IPS-11a (cell line): ENCODE results near the gene ATXN7L3.

Experiments used
- H3K4me3 ChIP-seq: one replicate; pipeline ENCODE4 v1.5.1; 2013; ENCODE audit warnings: low read depth, low read length, control low read depth

The ATXN7L3 gene

DNA sequence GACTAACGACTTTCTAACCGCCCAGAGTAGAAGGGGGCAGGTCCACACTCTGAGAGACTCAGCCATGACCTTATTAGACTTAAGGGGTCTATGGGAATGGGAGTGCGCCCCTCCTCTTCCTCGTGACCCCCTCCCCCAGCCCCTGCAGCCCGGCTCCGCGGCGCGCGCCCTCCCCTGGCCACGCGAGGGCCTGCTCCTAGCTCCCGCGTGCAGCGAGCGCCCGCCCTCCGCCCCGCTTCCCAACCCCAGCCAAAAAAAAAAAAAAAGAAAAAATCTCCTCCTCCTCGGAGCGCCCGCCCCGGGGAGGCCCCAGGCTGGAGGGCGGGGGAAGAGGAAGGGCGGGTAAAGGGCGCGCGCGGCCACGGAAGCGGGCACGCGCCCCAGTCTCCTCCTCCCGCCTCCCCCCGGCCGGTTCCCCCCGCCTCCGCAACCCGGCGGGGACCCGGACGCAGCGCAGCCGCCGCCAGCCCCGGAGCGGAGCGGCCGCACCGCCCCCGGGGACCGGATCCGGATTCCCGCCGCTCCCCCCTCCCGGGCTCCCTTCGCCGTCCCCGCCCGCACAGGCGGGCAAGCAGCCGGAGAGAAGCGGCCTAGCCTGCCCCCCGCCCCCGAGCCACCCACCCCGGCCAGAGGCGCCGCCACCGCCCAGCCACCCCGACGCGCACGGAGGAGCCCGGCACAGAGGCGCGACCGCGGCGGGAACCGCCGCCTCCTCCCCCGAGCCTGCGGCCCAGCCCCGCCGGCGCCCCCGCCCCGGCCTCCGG is 18.8 kb upstream of the ATXN7L3 start:
- peak overlapping the region; percentile 75 for H3K4me3 ChIP-seq

DNA sequence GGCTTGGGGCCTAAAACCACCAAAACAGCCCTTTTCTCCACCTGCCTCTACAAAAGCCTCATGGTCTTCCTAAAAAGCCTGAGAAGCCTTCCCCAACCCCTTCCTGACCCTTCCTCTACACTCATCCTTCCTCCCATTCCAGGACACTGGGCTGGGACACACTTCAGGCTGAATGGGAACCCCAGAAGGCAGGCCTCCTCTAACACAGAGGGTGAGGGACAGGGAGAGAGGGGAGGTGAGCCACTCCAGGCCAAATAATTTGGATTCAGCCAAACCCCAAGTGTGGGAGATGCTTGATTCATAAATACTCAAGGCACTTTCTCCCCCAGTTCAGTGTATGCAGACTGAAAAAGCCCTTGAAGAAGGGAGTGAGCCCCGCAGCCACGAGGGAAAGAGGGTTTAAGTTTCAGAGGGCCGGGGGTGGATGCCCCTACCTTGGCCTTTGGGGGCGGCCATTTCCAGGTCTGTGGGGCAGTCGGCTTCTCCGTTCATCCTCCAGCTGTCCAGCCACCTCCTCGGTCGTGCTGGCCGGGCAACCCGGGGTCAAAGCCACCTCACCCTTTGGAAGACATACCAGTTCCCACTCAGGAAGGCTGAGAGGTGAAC is 18.2 kb upstream of the ATXN7L3 start:
- H3K4me3 ChIP-seq, result peak overlapping the region; percentile 61

DNA sequence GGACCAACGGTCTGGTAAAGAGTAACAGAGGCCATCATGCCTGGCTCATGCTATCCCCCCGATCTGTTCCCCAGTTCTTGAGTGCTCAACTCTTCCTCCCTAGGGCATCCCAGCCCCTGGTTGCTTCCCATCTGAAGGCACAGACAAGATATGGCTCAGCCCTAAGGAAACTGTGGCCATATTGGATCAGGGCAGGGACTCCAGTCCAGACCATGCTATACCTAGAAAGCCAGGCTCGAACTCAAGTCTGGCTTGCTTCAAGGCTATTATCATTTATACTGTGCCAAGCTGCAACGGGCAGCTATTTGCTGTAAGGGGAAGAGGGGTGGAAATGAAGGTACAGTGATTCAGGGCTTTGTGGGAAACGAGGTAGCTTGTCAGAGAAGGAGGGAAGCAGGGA is 17.0 kb upstream of the ATXN7L3 start:
- no peak overlapping the region for H3K4me3 ChIP-seq

DNA sequence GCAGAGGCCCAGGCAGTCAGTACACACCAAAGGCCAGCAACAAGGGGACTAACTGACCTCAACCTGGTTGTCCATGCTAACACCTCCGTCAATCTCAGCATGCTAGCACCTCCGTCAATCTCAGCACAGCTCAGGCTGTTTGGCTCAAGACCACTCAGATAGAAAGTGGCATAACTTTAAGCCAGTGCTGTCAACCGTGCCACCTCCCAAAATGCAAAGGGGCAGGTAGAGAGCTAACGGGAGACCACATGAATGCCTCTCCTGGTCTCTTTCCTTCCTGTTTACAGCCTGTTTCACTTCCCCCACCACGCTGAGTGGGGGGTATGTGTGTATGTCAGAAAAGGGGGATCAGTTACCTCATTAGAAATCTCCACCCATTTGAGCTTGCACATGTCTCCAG is 16.5 kb upstream of the ATXN7L3 start:
- H3K4me3 ChIP-seq, result no peak overlapping the region

DNA sequence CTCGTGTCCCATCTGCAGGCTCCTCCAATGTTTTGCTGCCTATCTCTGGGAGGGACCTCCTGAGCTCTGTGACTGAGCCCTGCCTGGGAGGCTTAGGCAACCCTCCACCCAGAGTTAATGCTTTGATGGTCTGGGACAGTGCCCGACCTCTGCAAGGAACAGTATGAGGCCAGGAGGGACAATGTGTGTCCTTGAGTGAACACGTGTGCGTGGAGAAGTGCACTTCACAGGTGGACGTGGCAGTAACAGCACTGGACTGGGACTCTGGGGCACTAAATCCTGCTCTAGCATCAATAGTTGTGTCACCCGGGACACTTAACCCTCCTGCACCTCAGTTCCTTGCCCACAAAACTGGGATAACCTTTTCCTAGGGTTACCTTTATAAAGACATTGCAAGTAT is 15.2 kb upstream of the ATXN7L3 start:
- H3K4me3 ChIP-seq, result no peak overlapping the region

DNA sequence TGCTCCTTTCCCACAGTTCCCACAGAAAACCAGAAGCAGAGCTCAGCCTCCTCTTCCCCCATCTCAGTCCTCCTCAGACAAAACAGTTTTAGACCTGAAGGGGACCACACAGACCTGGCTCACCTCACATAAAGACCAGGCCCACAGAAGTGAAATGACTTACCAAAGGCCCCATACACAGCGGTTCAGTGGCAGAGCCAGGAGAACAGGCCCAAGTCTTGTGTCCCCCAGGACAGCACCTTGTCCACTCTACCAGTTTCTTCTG is 14.5 kb upstream of the ATXN7L3 start:
- H3K4me3 ChIP-seq, result no peak overlapping the region

DNA sequence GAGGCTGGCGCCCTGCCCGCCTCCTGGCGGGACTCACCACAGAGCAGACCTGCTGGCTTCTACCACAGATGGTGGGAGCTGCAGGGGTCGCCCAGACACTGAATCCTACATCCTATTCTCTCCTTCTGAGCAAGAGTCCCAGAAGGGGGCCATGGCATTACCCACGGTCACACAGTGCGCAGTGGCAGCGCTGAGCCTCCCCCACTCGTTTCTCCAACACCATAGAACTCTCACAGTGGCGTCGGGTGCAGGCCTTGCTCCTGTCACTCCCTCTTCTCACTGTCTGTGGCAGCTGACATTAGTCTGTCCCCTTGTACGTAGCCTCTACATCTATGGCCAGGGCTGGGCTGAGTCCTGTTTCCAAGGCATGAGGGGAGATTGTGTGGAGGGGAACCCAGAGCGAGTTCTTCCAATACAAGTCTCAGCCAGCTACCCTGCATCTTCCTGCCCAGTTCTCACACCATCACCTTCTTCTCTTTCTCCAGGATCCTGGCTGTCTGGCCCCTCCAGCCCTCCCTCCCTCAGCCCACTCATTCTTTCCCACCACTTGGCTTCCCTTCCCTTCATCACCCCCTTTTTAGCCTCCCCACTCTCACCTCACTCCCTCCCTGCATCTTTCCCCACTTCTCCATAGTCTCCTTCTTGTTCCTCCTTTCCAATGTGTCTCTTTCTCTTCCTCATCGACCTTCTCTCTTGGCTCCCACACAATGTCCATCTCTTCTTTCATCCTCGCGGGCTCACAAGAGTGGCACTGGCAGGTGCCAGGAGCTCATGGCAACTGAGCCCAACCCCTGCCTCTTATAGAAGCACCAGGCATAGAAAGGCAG is 13.9 kb upstream of the ATXN7L3 start:
- H3K4me3 ChIP-seq, result no peak overlapping the region

DNA sequence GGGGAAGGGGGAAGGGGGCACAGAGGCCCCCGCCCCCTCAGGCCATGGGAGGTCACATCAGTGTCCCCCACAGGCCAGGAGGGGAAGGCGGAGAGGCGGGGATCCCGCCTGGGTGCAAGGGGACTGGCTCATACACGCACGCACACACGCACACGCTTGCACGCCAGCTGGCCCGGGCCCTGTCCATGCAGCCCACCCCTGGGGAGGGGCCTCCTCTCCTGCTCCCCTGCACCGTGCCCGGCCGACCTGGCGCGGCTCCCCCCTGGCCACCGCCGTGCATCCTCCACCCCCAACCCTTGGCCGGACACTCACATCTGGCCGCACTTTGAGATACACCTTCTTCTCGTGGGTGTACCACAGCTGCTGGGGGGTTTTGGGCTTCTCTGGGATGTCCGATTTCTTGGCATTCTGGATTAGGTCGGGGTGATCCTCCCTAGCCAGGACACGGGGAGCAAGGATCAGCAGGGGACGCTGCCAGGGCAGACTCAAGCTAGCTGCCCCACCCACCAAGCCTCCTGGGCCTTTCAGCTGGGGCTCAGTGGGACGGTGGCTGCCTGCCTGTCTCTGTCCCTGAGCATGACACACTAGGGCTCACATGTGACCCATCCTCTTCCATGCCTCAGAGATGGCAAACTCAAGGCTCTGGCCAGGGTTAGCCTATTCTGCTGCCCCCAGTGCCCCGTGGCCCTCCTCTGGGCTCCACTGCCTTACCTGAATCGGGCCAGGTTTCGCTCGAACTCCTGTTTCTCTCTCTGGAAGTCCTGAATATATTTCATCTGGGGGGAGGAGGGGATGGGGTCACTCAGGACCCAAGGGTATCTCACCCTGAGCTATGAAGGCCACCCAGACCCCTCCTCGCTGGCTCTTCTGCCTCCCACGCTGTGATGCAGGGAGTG is 13.1 kb upstream of the ATXN7L3 start:
- no peak overlapping the region for H3K4me3 ChIP-seq

DNA sequence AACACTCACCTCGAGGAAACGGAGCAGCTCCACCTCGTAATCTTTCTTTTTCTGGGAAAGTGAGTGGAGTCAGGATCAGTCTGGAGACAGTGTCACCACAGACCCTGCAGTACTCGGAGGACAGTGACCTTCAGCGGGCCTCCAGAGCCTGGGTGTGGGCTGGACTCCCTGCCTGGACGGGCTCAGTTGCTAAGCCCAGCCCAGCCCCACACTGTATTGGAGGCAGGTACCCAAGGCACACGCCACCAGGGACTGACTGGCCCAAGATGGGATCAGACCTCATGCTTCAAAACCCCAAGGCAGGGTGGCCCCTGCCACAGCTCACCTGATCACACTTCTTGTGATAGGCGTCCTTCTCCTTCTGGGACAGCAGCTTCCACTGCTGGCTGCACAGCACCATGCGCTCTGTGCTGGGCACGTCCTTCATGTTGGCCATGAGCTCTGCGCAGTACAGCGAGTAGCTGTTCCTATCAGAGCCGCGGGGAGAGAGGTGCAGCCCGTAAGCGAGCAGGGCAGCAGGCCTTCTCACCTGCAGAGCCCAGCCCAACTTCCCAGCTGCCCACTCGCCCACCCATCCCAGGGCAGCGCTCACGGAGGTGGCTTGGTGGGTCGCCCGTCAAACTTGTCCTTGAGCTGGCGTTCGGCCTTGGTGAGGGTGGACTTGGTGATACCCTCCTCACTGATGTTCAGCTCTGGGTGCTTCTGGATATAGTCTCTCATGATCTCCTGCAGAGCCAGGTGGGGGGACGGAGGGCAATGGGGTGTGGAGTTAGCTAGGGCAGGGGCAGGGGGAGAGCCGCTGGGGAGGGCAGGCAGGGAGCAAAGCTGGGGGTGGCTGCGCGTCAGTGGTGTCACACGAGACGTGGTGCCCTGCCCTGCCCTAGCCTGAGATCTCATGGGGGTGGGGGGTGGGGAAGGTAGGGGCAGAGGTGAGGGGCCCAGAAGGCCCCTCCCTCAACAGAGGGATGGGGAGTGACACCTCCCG is 11.9 kb upstream of the ATXN7L3 start:
- no peak overlapping the region for H3K4me3 ChIP-seq

DNA sequence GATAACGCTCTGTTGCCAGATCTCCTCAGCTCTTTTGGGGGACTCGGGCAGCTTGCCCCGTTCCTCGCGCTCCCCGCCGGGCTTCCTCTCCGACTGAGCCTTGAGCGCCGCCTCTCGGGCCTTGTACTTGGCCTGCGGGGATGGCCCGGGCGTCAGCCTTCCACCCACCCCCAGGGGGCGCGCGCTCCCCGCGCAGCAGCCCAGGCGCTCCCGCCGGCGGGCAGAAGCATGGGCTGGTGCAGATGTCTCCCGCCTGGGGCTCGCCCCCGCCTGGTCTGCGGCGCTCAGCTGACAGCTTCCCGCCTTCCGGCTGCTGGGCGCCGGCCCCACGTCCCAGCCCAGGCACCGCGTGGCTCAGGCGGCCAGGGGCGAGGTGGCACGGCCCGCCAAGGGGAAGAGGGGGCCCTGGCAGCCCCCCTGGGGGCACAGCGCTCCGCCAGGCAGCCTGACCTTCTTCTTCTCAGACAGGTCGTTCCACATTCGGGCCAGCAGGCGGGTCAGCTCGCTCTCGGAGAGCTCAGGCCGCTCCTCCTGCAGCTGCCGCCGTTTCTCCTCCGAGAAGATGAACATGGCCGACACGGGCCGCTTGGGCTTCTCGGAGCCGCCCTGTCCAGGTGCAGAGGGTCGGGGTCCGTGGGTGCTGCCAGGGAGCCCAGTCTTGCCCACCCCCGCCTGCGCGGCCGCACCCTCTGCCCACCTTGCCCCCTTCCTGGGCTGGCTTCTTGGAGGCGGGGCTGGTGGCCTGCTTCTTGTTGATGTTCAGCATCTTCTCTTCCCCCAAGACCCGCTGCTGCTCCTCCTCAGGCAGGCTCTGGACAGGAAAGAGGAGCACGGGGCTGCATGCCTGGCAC is 10.9 kb upstream of the ATXN7L3 start:
- no peak overlapping the region for H3K4me3 ChIP-seq

DNA sequence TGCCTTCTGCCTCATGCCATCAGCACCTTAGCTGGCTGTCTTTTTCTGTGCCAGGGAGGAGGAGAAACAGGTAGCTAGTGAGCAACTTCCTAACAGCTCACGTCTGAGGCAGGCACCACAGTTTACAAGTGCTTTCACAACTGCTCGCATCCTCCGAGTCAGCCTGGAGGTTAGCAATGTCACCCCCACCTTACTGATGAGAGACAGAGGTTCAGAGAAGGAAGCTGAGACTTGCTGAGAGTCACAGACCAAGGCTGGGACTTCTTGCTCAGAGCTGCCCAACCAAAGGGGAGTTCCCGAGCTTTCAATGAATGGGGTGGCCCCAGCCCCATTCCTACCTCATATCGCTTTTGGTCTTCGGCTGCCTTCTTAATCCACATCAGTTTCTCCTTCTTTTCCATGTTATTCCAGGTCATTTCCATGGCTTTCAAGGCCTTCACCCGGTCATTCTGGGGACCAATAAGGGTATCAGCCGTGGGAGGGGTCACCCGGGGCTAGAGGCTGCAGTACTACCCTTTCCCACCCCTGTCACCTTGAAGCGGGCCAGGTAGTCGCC is 10.2 kb upstream of the ATXN7L3 start:
- no peak overlapping the region for H3K4me3 ChIP-seq

DNA sequence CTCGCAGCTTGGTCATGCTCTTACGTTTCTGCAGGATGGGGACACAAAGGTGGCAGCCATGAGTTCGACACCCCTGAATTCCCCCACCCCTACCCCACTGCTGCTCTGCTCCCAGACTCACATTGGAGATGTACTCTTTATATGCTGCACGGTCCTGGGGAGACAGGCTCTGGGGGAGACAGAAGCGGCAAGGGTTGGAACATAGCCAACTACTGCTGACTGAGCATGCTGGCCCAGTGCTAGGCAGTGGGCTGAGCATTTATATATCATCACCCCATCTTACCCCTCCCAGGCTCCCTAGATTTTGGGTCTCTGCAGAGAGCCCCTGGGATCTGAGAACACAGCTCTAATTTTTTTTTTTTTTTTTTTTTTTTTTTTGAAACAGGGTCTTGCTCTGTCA is 8.1 kb upstream of the ATXN7L3 start:
- H3K4me3 ChIP-seq, result no peak overlapping the region

DNA sequence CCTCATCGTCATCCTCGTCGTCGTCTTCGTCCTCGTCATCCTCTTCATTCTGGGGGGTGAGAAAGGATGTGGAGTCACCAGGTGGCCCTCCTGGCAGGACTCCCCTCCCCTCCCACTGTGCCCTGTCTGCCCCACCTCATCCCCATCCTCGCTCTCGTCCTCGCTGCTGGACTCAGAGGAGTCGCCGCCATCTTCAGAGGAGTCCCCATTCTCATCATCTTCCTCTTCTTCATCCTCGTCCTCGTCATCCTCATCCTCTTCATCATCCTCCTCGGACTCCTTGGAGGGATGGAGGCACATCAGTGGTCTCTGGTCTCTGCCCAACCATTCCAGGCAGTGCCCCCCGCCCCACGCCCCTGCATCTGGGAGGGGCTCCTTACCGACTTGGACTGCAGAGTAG is 7.6 kb upstream of the ATXN7L3 start:
- no peak overlapping the region for H3K4me3 ChIP-seq

DNA sequence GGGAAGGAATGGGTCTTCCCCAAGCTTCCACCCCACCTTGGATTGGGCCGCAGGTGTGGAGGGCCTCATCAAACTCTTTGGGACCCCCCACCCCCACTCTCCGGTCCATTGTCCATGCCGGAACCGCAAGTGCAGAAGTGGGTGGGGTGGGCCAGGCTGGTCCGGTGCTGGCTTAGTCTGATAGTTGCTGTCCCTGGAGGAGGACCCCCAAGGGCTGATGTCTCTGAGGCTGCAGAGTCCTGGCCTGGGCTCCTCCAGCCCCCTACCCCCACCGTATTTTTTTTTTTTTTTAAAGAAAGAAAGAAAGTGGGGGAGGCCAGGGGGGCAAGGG is 7.1 kb upstream of the ATXN7L3 start:
- H3K4me3 ChIP-seq, result no peak overlapping the region

DNA sequence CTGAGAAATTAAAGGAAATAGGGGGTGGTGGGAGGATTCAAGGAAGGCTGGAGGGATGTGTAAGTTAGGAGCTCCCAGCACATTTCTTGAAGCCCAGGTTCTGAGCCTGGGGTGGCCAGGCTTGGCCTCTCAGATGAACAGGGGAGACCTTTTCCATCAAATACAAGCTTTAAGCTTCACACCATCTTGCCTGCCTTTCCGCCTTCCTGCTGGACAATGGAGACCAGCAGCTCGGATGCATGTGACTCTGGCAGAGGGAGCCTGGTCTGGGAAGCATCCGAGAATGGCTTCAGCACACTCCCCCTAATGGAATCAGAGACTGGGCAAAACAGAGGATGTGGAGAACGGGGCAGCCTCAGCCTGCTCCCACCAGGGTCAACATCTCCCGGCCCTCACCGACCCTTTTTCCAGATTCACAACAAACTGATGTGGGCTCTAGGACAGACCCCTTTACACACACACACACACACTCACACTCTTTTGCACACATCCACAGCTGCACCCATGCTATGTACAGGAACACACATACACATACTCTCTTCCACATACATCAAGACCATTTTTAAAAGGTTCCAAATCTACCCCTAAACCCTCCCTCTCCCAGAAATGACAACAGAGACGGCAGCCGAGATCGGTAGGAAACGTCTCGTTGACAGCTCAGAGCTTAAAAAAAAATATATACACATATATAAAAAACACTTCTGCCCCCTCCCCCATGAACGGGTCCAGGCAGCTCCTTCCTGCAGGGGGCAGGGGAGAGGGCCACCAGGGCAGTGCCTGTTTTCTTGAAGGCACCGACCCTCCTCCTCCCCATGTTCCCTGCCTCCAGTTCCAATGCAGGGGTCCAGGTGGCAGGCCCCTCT is 6.5 kb upstream of the ATXN7L3 start:
- H3K4me3 ChIP-seq, result no peak overlapping the region

DNA sequence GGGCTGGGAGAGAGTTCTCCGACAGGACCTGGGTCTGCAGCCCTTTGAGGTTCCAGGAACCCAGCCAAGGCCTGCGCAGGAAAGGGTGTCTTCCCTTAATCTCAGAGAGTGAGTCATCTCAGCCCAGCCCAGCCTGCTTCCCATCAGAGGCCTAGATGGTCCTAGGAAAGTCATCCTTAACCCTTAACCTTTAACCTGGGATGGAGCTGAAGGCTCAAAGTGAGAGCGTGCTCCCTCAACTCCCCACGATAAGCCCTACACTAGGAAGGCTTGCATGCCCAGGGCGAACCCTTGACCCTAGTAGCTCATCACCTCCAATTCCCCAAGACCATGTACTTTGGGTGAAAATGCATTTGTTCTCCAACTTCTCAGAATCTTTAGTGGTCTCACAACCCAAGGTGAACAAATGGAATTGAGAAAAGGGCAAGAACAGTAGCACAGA is 4.8 kb upstream of the ATXN7L3 start:
- H3K4me3 ChIP-seq, result no peak overlapping the region

DNA sequence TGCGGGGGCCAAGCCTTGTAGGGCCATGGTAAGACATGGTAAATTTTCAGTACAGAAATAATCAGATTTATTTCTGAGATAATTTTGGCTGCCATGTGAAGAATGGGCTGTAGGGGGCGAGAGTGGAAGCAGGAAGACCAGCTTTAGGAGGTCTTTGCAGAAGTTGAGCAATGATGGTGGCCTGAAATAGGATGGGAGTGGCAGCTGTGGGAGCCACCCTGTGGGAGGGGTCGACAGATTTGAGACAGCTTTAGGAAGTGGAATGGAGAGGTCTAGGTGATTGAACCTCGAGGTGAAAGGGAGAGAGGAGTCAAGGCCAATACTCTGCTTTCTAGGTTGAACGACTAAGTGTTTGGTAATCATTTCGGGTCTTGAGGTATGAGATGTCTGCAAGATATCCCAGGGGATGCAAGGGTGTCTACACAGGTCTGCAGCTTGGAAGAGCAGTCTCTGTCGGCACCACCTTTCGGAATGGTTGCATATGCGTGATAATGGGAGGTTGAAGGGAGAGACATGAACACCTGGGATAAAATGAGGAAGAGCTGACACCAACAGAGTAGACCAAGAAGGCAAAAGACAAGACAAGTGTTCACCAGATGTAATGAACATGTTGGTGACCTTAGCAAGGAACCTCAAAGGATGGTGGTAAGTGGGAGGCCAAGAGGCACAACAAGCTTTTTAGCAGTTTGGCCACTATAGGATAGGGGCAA is 4.2 kb upstream of the ATXN7L3 start:
- no peak overlapping the region for H3K4me3 ChIP-seq
